ENCODE results near the gene SELE.

The SELE gene

DNA sequence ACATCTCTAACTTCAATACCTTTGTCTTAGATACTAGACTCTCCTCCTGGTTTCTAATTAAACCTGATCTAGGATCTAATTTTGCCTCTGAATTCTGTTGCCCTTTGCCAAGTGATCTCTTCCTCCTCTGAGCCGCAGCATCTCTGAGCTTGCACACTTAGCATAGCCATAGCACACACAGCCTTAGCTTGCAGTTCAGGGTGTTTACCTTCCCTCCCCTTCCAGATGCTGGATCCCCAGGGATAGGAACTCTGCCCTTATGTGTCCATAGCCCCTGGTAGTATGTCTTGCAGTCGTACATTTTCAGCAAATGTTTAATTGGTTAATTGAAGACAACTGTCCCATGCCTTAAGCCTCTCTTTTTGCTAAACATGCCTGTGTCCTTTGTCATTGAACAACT lies 52.7 kb downstream of the SELE start:
- no peak for DNase-seq

GRCh38 chr1:169680377-169681019 lies 53.4 kb downstream of the SELE start:
- no peak for DNase-seq

DNA sequence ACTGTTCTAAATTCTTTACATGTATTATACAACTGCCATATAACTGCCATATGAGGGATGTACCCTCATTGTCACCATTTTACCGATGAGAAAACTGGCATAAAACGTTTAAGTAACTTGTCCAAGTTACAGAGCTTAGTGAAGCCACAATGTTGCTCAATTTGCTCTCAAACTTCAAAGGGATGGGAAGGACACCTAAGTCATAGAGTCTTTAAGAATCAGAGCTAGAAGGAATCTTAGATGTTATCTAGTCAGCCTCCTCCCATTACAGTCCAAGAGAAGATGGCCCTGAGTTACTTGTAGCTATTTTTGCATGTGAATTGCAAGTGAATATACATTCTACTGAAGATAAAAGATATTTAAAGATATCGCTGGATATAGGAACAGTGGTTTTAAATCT lies 54.2 kb downstream of the SELE start:
- no peak for DNase-seq

- DNase-seq: no peak
Observed at GRCh38 chr1:169676001-169676400, 57.9 kb downstream of the SELE start.

All from cortex of kidney (tissue), 1 donor.